Parathyroid adenoma (tissue), 2 donors: ENCODE data around the gene CRISPLD2.

Experiments
- H2AFZ ChIP-seq: fragments of 300-600 bp; sonication (generic); one replicate; pipeline ENCODE4 v1.7.0; 2017; ENCODE audit warnings: antibody characterized with exemption, mild to moderate bottlenecking
- H3K27ac ChIP-seq: fragments of 300-600 bp; sonication (generic); one replicate; pipeline ENCODE4 v1.7.0; 2017
- H3K27me3 ChIP-seq: fragments of 300-600 bp; sonication (generic); one replicate; pipeline ENCODE4 v1.7.0; 2017; ENCODE audit warnings: low read length; ENCODE audit not compliant: control insufficient read depth, insufficient read depth
- H3K36me3 ChIP-seq: fragments of 300-600 bp; sonication (generic); one replicate; pipeline ENCODE4 v1.7.0; 2017; ENCODE audit warnings: low read length; ENCODE audit not compliant: control insufficient read depth, insufficient read depth
- H3K4me1 ChIP-seq: fragments of 300-600 bp; sonication (generic); one replicate; pipeline ENCODE4 v1.7.0; 2017; ENCODE audit warnings: control low read depth
- H3K4me2 ChIP-seq: fragments of 300-600 bp; sonication (generic); one replicate; pipeline ENCODE4 v1.7.0; 2017; ENCODE audit warnings: low read length
- H3K4me3 ChIP-seq: fragments of 300-600 bp; sonication (generic); one replicate; pipeline ENCODE4 v1.7.0; 2017; ENCODE audit warnings: low read depth, low read length
- H3K79me2 ChIP-seq: fragments of 300-600 bp; sonication (generic); one replicate; pipeline ENCODE4 v1.7.0; 2017; ENCODE audit warnings: control low read depth
- H3K9ac ChIP-seq: fragments of 300-600 bp; sonication (generic); one replicate; pipeline ENCODE4 v1.7.0; 2017; ENCODE audit warnings: mild to moderate bottlenecking
- H3K9me3 ChIP-seq: fragments of 300-600 bp; sonication (generic); one replicate; pipeline ENCODE4 v1.7.0; 2017; ENCODE audit warnings: low read length; ENCODE audit not compliant: control insufficient read depth
- CTCF ChIP-seq: fragments of 300-600 bp; sonication (generic); IDR thresholded peaks from one replicate; pipeline ENCODE4 v1.7.0; 2017; ENCODE audit warnings: antibody characterized with exemption, mild to moderate bottlenecking
- donor health status: primary hyperparathyroidism.

Gene CRISPLD2

DNA sequence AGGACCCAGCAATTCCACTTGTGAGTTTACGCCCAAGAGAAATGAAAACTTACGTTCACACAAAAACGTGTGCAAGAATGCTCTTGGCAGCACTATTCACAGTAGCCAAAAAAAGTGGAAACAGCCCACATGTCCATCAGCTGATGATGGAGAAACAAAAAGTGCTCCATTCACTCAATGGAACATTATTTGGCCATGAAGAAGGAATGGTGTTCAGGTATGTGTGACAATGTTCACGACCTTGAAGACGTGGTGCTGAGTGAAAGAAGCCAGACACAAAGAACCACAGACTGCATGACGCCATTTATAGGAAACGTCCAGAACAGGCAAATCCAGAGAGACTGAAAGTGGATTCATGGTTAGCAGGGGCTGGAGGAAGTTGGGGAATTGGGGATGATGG, 106.7 kb downstream of the CRISPLD2 start:
- TF ChIP-seq CTCF, result no peak
- H3K79me2 ChIP-seq, result no peaks in the 10 kb centered on the region
- H3K4me3 ChIP-seq, result no peak overlapping the region
- no peak overlapping the region for H3K4me2 ChIP-seq
- H3K36me3 ChIP-seq, result no peaks in the 10 kb centered on the region
- H3K27me3 ChIP-seq, result no peaks in the 10 kb centered on the region
- H2AFZ ChIP-seq, result no peak overlapping the region
- H3K9me3 ChIP-seq, result no peaks in the 10 kb centered on the region
- no peak overlapping the region for H3K9ac ChIP-seq
- no peak overlapping the region for H3K27ac ChIP-seq
- H3K4me1 ChIP-seq, result no peaks in the 10 kb centered on the region

DNA sequence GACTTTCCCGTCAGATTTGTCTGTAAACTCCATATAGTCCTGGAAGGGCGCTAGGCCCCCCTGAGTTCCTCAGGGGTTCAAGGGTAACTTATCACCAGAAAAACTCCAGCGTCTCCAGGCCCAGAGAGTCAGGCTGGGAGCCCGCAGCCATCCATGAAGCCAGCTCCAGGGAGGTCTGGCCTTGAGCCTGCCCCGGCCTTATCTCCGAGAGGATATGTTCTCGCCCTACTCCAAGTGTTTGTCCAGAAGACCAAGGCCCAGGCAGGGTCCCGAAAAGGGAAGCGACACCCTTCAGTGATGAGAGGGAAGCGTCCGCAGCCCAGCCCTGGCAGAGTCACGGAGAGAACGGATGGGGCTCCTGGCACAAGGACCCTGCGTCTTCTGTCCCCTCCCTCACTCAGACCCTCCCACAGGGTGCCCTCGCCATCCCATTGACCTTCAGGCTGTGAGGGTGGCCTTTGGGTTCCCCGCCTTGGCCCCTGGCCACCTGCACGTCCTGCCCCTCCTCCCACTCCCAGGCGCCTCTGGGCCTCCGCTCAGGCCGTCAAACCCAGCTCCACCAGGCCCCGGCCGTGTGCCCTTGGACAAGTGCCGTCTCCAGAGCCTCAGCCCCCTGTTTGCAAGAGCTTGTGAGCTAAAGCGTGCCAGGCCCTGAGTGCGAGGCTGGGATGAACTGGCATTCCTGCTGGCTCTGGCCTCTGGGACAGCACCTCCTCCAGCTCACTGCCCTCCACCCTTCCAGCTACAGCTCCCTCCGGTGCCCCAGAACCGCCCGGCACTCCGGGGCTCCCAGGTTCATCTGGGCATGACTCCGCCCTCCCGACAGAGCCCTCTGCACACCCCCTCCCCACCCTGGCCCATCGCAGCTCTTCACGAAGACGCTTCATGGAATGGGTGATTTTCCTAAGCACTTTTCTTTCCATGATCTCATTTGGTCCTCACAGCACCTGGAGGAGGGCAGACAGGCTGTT, 108.1 kb downstream of the CRISPLD2 start:
- Histone ChIP-seq H3K4me2 (no peak overlapping the region), H2AFZ (no peak overlapping the region), H3K9ac (no peak overlapping the region), H3K4me1 (no peaks in the 10 kb centered on the region), H3K27me3 (no peaks in the 10 kb centered on the region), H3K27ac (no peak overlapping the region), H3K36me3 (no peaks in the 10 kb centered on the region), H3K9me3 (no peaks in the 10 kb centered on the region), H3K4me3 (no peak overlapping the region), H3K79me2 (no peaks in the 10 kb centered on the region)
- no peak for TF ChIP-seq CTCF

- no peaks in the 10 kb centered on the region for H3K36me3 ChIP-seq
- H3K9me3 ChIP-seq, result no peaks in the 10 kb centered on the region
- no peak overlapping the region for H3K9ac ChIP-seq
- no peak overlapping the region for H3K4me2 ChIP-seq
- H3K79me2 ChIP-seq, result no peaks in the 10 kb centered on the region
- H3K27ac ChIP-seq, result no peak overlapping the region
- H3K4me3 ChIP-seq, result no peak overlapping the region
- no peak overlapping the region for H2AFZ ChIP-seq
- H3K27me3 ChIP-seq, result no peaks in the 10 kb centered on the region
- H3K4me1 ChIP-seq, result no peaks in the 10 kb centered on the region
- no peak for TF ChIP-seq CTCF
Measured at GRCh38 chr16:84928679-84929420, 109.1 kb downstream of the CRISPLD2 start.

GRCh38 chr16:84929421-84930297, 109.9 kb downstream of the CRISPLD2 start:
- H3K4me2 ChIP-seq, result no peak overlapping the region
- TF ChIP-seq CTCF, result no peak
- no peaks in the 10 kb centered on the region for H3K27me3 ChIP-seq
- no peak overlapping the region for H3K27ac ChIP-seq
- no peaks in the 10 kb centered on the region for H3K36me3 ChIP-seq
- H3K9me3 ChIP-seq, result no peaks in the 10 kb centered on the region
- H3K9ac ChIP-seq, result no peak overlapping the region
- H3K4me1 ChIP-seq, result no peaks in the 10 kb centered on the region
- H2AFZ ChIP-seq, result no peak overlapping the region
- H3K79me2 ChIP-seq, result no peaks in the 10 kb centered on the region
- no peak overlapping the region for H3K4me3 ChIP-seq
